PC-9 (cell line): ENCODE data around the gene SLK.

Experiments
- EZH2 ChIP-seq: fragments of 200-600 bp; sonication (generic); IDR thresholded peaks from 2 replicates; pipeline ENCODE4 v1.8.0; 2017; ENCODE audit warnings: antibody characterized with exemption, low read depth
- TF ChIP-seq, protein P1 (sequence below): fragments of 200-600 bp; sonication (generic); conservative IDR thresholded peaks from 2 replicates; pipeline ENCODE4 v1.6.1; 2017; ENCODE audit warnings: mixed run types, antibody characterized with exemption, mild to moderate bottlenecking, moderate library complexity

DNA sequence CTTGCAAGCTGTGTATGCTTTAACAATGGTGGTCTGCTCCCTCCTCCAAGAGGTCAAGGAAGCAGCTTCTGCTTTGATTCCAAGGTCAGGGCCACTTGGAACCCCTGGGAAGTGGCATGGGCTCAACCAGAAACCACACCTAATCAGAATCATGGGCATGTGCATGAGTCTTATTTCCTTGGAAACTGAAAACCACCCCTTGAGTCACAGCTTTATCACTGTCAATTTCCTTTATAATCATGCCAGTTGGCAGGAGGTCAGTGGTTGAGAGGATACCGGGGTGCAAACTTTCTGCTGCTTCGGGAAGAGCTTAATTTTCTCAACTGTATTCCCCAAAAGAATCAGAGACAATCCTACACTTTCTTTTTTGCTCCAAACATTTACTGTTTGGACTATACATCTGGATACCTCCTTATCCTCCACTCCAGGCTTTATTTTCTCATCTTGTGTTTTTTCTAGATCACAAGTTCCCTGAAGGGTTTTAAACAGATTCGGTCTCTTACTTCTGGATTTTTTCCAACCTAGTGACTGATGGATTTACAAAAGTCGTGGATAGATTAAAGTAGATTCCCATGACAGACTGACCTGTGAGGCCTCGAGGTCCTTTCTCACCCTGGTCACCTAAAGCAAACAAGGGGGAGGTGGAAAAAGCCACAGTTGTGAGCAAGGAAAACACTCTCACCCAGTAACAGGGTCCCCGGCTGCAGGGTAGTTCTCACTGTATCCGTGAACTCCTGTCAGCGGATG, 82.7 kb downstream of the SLK start:
- TF ChIP-seq, protein P1, sequence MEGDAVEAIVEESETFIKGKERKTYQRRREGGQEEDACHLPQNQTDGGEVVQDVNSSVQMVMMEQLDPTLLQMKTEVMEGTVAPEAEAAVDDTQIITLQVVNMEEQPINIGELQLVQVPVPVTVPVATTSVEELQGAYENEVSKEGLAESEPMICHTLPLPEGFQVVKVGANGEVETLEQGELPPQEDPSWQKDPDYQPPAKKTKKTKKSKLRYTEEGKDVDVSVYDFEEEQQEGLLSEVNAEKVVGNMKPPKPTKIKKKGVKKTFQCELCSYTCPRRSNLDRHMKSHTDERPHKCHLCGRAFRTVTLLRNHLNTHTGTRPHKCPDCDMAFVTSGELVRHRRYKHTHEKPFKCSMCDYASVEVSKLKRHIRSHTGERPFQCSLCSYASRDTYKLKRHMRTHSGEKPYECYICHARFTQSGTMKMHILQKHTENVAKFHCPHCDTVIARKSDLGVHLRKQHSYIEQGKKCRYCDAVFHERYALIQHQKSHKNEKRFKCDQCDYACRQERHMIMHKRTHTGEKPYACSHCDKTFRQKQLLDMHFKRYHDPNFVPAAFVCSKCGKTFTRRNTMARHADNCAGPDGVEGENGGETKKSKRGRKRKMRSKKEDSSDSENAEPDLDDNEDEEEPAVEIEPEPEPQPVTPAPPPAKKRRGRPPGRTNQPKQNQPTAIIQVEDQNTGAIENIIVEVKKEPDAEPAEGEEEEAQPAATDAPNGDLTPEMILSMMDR, result no peak
- TF ChIP-seq EZH2, result no peak
